Mesendoderm (in vitro differentiated cells): ENCODE results near the gene PP2D1. TPM values are rescaled to one million over a fixed set of nuclear protein-coding genes. Genes with fewer than 3 reads are reported as not detected.

Experiments
- DNase-seq: peaks from one replicate; pipeline ENCODE4 v3.0.0; 2013
- H2AK5ac ChIP-seq: 2 replicates; pipeline ENCODE4 v1.6.1; 2013; ENCODE audit warnings: low read length, inconsistent platforms
- H2BK120ac ChIP-seq: 2 replicates; pipeline ENCODE4 v1.6.1; 2013; ENCODE audit warnings: low read depth, mild to moderate bottlenecking, low read length, moderate library complexity, mixed read lengths
- H2BK15ac ChIP-seq: replicated peaks from 2 replicates; pipeline ENCODE4 v1.6.1; 2013; ENCODE audit warnings: low read depth, mild to moderate bottlenecking, moderate library complexity
- H2BK5ac ChIP-seq: 2 replicates; pipeline ENCODE4 v1.6.1; 2013; ENCODE audit warnings: low read length, inconsistent platforms
- H3K18ac ChIP-seq: 2 replicates; pipeline ENCODE4 v1.6.1; 2013; ENCODE audit warnings: mild to moderate bottlenecking, low read length, mixed read lengths
- H3K23ac ChIP-seq: one replicate; pipeline ENCODE4 v1.6.1; 2013; ENCODE audit warnings: low read length
- H3K27ac ChIP-seq: 2 replicates; pipeline ENCODE4 v1.5.1; 2013; ENCODE audit warnings: low read depth, mild to moderate bottlenecking, inconsistent platforms, low read length, moderate library complexity
- H3K27me3 ChIP-seq: 2 replicates; pipeline ENCODE4 v1.6.1; 2013; ENCODE audit warnings: low read length, control low read depth, mild to moderate bottlenecking, inconsistent platforms; ENCODE audit not compliant: insufficient read depth, poor library complexity
- H3K36me3 ChIP-seq: 2 replicates; pipeline ENCODE4 v1.6.1; 2013; ENCODE audit warnings: low read length, inconsistent platforms; ENCODE audit not compliant: control insufficient read depth, insufficient read depth
- H3K4ac ChIP-seq: one replicate; pipeline ENCODE4 v1.6.1; 2013; ENCODE audit warnings: low read depth, mild to moderate bottlenecking, low read length, moderate library complexity
- H3K4me1 ChIP-seq: 2 replicates; pipeline ENCODE4 v1.6.1; 2013; ENCODE audit warnings: low read depth, low read length, inconsistent platforms; ENCODE audit not compliant: control insufficient read depth
- H3K4me2 ChIP-seq: 2 replicates; pipeline ENCODE4 v1.6.1; 2013; ENCODE audit warnings: low read length
- H3K4me3 ChIP-seq: 2 replicates; pipeline ENCODE4 v1.5.1; 2013; ENCODE audit warnings: mild to moderate bottlenecking, low read length
- H3K56ac ChIP-seq: one replicate; pipeline ENCODE4 v1.6.1; 2013; ENCODE audit warnings: low read length
- H3K79me1 ChIP-seq: 2 replicates; pipeline ENCODE4 v1.6.1; 2013; ENCODE audit warnings: low read length, inconsistent platforms
- H3K79me2 ChIP-seq: 2 replicates; pipeline ENCODE4 v1.6.1; 2013; ENCODE audit warnings: mild to moderate bottlenecking, low read length; ENCODE audit not compliant: control insufficient read depth, insufficient read depth
- H3K9ac ChIP-seq: 2 replicates; pipeline ENCODE4 v1.6.1; 2013; ENCODE audit warnings: low read length, inconsistent platforms
- H4K5ac ChIP-seq: one replicate; pipeline ENCODE4 v1.6.1; 2013; ENCODE audit warnings: low read length
- H4K8ac ChIP-seq: one replicate; pipeline ENCODE4 v1.6.1; 2013; ENCODE audit warnings: low read depth, mild to moderate bottlenecking, control low read depth, low read length, moderate library complexity
- WGBS: extraction: QIAGEN DNeasy Blood & Tissue Kit; methylation state at CpG from one replicate; pipeline ENCODE4 v1.1.7; 2013; ENCODE audit warnings: low lambda C conversion rate, missing lambda C conversion rate; ENCODE audit not compliant: insufficient coverage; ENCODE audit errors: extremely low coverage; 5-methylcytosine and 5-hydroxymethylcytosine counted together
- polyA plus RNA-seq, 2 experiments: library from polyadenylated mRNA; stranded (reverse); fragments of 200-250 nt; gene quantifications; one replicate each; pipeline ENCODE4 v1.2.3, GENCODE V29; 2013

The PP2D1 gene, protein sequence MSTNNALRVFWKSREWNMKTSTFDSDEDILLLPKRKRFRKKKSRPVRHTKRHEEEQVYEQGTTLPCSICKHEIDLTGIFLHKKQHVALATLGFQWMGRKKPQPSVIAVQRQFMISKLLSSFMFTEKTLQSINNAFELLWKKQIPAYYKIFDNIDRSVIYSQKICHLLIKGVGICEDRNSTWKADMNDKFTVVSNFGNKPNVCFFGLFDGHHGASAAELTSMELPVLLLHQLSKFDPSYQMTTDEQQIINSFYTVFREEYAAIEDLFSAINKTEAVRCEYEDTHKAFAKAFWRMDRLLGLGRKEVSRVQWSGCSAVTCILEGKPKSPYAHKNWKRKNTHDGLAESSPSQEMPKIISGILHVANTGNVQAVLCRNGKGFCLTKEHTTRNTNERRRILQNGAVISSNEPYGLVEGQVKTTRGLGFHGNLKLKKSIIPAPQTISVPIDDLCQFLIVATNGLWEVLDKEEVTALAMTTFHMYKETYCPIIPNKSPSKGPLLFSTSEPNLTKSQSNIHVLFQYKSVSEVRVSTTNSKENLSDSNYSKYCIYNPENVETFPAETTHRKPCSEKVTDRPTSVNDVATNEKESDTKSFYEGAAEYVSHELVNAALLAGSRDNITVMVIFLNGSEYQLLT
- polyA plus RNA-seq (2013, experiment 1 of 2), result not detected
- not detected for polyA plus RNA-seq (2013, experiment 2 of 2)

DNA sequence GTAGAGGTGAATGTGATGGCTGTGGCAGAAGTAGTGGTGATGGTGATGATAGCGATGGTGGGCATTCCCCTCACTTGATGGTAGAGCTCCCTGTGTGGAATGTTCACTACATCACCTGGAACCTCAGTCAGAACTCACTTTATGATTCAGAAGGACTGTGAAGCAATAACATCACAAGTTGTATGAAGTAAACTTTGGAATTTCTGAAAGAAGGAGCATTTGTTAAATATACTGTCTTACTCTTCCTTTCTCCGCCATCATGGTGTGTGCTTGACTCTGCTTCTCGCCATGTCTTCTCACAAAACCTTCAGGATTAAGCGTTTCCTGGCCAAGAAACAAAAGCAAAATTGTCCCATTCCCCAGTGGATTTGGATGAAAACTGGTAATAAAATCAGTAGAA, at the start of gene PP2D1:
TSS of gene PP2D1 (minus strand) at position 101 of the 400 bp plus-strand sequence. CDS start 192 bp downstream, outside the sequence.
- Histone ChIP-seq H2AK5ac (no peak within 1 kb of the TSS), H3K56ac (no peak within 1 kb of the TSS), H3K79me2 (no peaks in the 10 kb centered on the region), H3K79me1 (no peaks in the 10 kb centered on the region), H3K36me3 (no peaks in the 10 kb centered on the region), H3K4me2 (no peak within 1 kb of the TSS), H3K4ac (no peak within 1 kb of the TSS), H3K18ac (no peak within 1 kb of the TSS), H3K9ac (no peak within 1 kb of the TSS), H4K5ac (no peak within 1 kb of the TSS), H2BK5ac (no peak within 1 kb of the TSS), H4K8ac (no peak within 1 kb of the TSS), H3K23ac (no peak within 1 kb of the TSS), H3K27me3 (no peaks in the 10 kb centered on the region), H3K27ac (no peak within 1 kb of the TSS), H3K4me1 (no peaks in the 10 kb centered on the region), H3K4me3 (no peak within 1 kb of the TSS), H2BK120ac (no peak within 1 kb of the TSS), H2BK15ac (no peak within 1 kb of the TSS)
- no peak for DNase-seq
- no CpG with 5 or more reads among the region's 4 CpGs for WGBS

DNA sequence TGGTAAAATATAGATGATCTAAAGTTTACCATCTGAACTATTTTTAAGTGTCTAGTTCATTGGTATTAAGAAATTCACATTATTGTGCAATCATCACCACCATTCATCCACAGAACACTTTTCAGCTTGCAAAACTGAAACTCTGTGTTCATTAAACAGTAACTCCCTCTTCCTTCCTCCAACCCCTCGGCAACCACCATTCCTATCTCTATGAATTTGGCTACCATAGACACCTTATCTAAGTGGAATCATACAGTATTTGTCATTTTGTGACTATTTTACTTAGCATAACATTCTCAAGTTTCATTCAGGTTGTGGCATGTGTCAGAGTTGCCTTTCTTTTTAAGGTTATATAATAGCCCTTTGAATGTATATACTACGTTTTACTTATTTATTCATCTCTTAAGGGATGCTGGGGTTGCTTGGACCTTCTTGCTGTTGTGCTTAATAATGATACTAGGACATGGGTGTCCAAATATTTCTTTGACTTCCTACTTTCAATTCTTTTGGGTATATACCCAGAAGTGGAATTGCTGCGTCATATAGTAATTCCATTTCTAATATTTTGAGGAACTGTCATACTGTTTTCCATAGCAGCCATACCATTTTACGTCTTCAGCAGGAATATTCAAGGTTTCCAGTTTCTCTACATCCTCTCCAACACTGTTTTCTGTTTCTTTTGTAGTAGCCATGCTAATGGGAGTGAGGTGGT, 49.1 kb upstream of the PP2D1 start:
- H4K8ac ChIP-seq, result no peak overlapping the region
- no peaks in the 10 kb centered on the region for H3K79me2 ChIP-seq
- H3K56ac ChIP-seq, result no peak overlapping the region
- H4K5ac ChIP-seq, result no peak overlapping the region
- no peak for DNase-seq
- H3K4me2 ChIP-seq, result no peak overlapping the region
- H3K79me1 ChIP-seq, result no peaks in the 10 kb centered on the region
- WGBS, result no CpG with 5 or more reads among the region's 4 CpGs
- H2BK5ac ChIP-seq, result no peak overlapping the region
- no peak overlapping the region for H3K23ac ChIP-seq
- H3K9ac ChIP-seq, result no peak overlapping the region
- no peak overlapping the region for H3K18ac ChIP-seq
- H3K36me3 ChIP-seq, result no peaks in the 10 kb centered on the region
- no peak overlapping the region for H2BK120ac ChIP-seq
- H3K4me1 ChIP-seq, result no peaks in the 10 kb centered on the region
- no peak overlapping the region for H3K4me3 ChIP-seq
- no peak overlapping the region for H2AK5ac ChIP-seq
- H2BK15ac ChIP-seq, result no peak overlapping the region
- H3K4ac ChIP-seq, result no peak overlapping the region
- H3K27ac ChIP-seq, result no peak overlapping the region
- H3K27me3 ChIP-seq, result no peaks in the 10 kb centered on the region

DNA sequence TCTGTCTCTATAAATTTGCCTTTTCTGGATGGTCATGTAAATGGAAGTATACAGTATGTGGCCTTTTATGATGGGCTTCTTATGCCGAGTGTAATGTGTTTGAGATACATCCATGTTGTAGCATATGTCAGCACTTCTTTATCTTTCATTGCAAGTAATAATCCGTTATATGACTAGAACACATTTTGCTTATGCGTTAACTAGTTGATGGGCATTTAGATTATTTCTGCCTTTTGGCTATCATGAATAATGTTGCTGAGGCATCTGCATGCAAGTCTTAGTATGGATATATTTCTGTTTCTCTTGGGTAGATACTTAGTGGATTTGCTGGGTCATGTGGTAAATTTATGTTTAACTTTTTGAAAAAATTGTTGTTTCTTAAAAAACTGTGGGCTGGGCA, 47.9 kb upstream of the PP2D1 start:
- no peak overlapping the region for H2BK15ac ChIP-seq
- no peaks in the 10 kb centered on the region for H3K79me2 ChIP-seq
- H3K79me1 ChIP-seq, result no peaks in the 10 kb centered on the region
- no peaks in the 10 kb centered on the region for H3K27me3 ChIP-seq
- no peak overlapping the region for H3K4me2 ChIP-seq
- H3K4me1 ChIP-seq, result no peaks in the 10 kb centered on the region
- no peak for DNase-seq
- H3K27ac ChIP-seq, result no peak overlapping the region
- no peak overlapping the region for H3K4ac ChIP-seq
- no peak overlapping the region for H4K5ac ChIP-seq
- no peak overlapping the region for H3K56ac ChIP-seq
- no peak overlapping the region for H3K4me3 ChIP-seq
- H4K8ac ChIP-seq, result no peak overlapping the region
- H3K23ac ChIP-seq, result no peak overlapping the region
- H3K36me3 ChIP-seq, result no peaks in the 10 kb centered on the region
- H3K9ac ChIP-seq, result no peak overlapping the region
- H2AK5ac ChIP-seq, result no peak overlapping the region
- WGBS, result no CpG with 5 or more reads among the region's 3 CpGs
- no peak overlapping the region for H2BK5ac ChIP-seq
- H3K18ac ChIP-seq, result no peak overlapping the region
- no peak overlapping the region for H2BK120ac ChIP-seq

DNA sequence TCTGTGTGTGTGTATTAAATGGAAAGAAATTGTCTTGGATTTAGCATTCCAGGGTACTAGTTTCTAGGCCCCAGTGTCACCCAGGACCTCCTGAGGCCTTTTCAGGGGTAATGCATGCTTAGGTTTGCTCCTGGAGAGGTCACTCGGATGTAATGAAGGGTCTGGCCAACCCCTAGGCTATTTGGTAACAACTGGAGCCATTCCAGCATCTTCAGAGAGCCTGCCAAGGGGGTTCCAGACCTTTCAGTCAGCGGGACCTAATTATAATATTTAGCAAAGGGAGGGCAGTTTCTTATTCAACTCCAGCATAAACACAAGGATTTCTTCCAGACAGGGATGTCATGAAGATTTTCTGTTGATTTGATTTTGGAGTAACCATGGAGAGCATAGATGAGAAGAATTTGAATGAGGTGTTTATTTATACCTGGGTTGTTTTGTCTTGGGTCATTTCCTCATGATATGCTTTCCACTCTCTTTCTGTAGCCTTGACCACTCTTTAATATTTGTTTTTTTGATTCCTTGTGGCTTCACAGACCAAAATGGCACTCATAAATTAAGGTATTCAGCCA, 45.6 kb upstream of the PP2D1 start:
- no peaks in the 10 kb centered on the region for H3K4me1 ChIP-seq
- H3K56ac ChIP-seq, result no peak overlapping the region
- H3K4ac ChIP-seq, result no peak overlapping the region
- no peak overlapping the region for H3K9ac ChIP-seq
- H3K27me3 ChIP-seq, result no peaks in the 10 kb centered on the region
- H3K79me2 ChIP-seq, result no peaks in the 10 kb centered on the region
- H4K5ac ChIP-seq, result no peak overlapping the region
- H3K36me3 ChIP-seq, result no peaks in the 10 kb centered on the region
- no peak overlapping the region for H3K18ac ChIP-seq
- no peak overlapping the region for H2BK15ac ChIP-seq
- no peak overlapping the region for H2BK5ac ChIP-seq
- no peak overlapping the region for H3K4me3 ChIP-seq
- DNase-seq, result no peak
- no peak overlapping the region for H2BK120ac ChIP-seq
- no CpG with 5 or more reads among the region's 2 CpGs for WGBS
- no peaks in the 10 kb centered on the region for H3K79me1 ChIP-seq
- H4K8ac ChIP-seq, result no peak overlapping the region
- no peak overlapping the region for H3K27ac ChIP-seq
- H3K23ac ChIP-seq, result no peak overlapping the region
- no peak overlapping the region for H2AK5ac ChIP-seq
- no peak overlapping the region for H3K4me2 ChIP-seq

DNA sequence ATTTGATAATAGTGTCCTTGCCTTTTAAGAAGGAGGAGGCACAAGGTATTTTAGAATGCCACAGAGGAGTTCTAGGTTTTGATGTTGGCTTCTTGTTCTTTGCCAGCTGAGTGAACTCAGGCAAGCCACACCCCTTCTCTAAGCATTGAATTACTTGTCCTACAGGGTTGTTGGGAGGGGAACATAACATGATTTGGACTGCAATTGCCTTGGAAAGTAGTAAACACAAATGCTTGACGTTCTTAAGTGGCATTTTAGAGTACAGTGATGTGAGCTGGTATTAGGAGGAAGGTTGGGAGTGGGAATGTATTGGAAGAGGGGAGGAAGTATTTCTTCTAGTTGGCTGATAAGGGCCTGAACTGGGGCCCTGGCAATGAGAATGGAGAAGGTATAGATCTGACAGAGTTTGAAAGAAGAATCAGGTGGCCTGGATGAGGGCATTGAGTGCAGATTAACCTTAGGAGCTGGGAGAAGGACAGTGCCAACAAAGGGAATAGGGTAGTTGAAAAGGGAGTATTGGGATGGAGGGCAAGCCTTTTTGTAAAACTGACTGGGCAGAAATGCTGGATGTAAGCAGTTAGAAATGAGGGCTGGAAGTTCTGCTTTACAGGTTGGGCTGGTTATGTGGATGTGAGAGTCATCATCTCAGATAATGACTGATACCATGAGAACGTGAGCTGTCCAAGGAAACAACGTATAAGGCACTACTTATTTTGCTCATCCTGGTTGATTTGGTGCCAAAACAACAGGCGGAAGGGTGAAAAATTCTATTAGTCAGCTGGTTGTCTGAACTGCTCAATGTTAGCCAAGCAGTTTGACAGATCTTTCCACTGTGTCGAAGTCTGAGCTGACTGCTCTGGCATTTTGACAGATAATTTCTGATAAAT, 44.9 kb upstream of the PP2D1 start:
- Histone ChIP-seq H3K27ac (no peak overlapping the region), H2AK5ac (no peak overlapping the region), H2BK120ac (no peak overlapping the region), H3K18ac (no peak overlapping the region), H3K4ac (no peak overlapping the region), H3K4me2 (no peak overlapping the region), H3K79me2 (no peaks in the 10 kb centered on the region), H4K5ac (no peak overlapping the region), H2BK5ac (no peak overlapping the region), H2BK15ac (no peak overlapping the region), H3K27me3 (no peaks in the 10 kb centered on the region), H3K4me3 (no peak overlapping the region), H4K8ac (no peak overlapping the region), H3K9ac (no peak overlapping the region), H3K56ac (no peak overlapping the region), H3K4me1 (no peaks in the 10 kb centered on the region), H3K36me3 (no peaks in the 10 kb centered on the region), H3K79me1 (no peaks in the 10 kb centered on the region), H3K23ac (peak overlapping the region; percentile 45)
- DNase-seq, result no peak
- no CpG with 5 or more reads among the region's 5 CpGs for WGBS
